HCT116 (cell line): Measurements from ENCODE around the gene ZHX3. TPM values are rescaled to one million over a fixed set of nuclear protein-coding genes. Genes with fewer than 3 reads are reported as not detected.

Experiments
- ATAC-seq: fragments of 200-7000 bp; cut with Tn5 transposase; 2 replicates; pipeline ENCODE4 v1.9.1; 2020; ENCODE audit warnings: mild to moderate bottlenecking, moderate library complexity
- BruUV-seq: library from RNA; stranded (reverse); fragments of 400-500 nt; replicated peaks from 2 replicates; lab custom pipeline; 2021; lab: Mats Ljungman, UMichigan
- CTCF ChIA-PET: fragments of 300-600 bp; sonication (Branson Sonifier 250); formaldehyde crosslinking; loops from one replicate; lab custom pipeline; 2021; ENCODE audit warnings: antibody characterized with exemption; lab: Charles Lee
- POLR2A ChIA-PET: fragments of 300-600, 350-600 bp; sonication (Branson Sonifier 250); formaldehyde crosslinking; loops from one replicate; lab custom pipeline; 2021; ENCODE audit warnings: antibody characterized with exemption; lab: Charles Lee
- RAD21 ChIA-PET, 2 experiments: fragments of 300-600 bp; sonication (Branson Sonifier 250); formaldehyde crosslinking; loops; one replicate each; lab custom pipeline; 2023; ENCODE audit warnings: low total read pairs in 2 of 2; ENCODE audit not compliant: uncharacterized antibody in 2 of 2, unreplicated experiment in 2 of 2, low non-redundant PET in 1 of 2; lab: Charles Lee
- DNase-seq: peaks from one replicate; pipeline ENCODE4 v3.0.0-alpha.2; 2010; ENCODE audit warnings: low read depth, low spot score
- H2AFZ ChIP-seq: fragments of 200-600 bp; shearing (Covaris generic), sonication (generic); 2 replicates; pipeline ENCODE4 v1.6.1; 2017; ENCODE audit warnings: low read depth, mixed run types, mixed read lengths, antibody characterized with exemption, low read length; ENCODE audit not compliant: poor library complexity, severe bottlenecking
- H3K27ac ChIP-seq: 2 replicates; pipeline ENCODE4 v1.5.1; 2012; ENCODE audit warnings: low read depth, low read length
- H3K27me3 ChIP-seq: fragments of 200-600 bp; sonication (generic); 2 replicates; pipeline ENCODE4 v1.6.1; 2016; ENCODE audit warnings: mixed run types, low read length, mixed read lengths; ENCODE audit not compliant: insufficient read depth
- H3K36me3 ChIP-seq, 2 experiments: fragments of 200-500 bp in 1 of 2; fragments of 200-600 bp in 1 of 2; sonication (Bioruptor generic) in 1 of 2; sonication (generic) in 1 of 2; 2 replicates each; pipeline versions ENCODE4 v1.5.1 to v1.6.1; 2014 to 2016; ENCODE audit warnings: low read length in 2 of 2, inconsistent platforms in 1 of 2, mixed read lengths in 1 of 2, mixed run types in 1 of 2; ENCODE audit not compliant: insufficient read depth in 2 of 2, control insufficient read depth in 1 of 2
- H3K4me1 ChIP-seq, 2 experiments: fragments of 200-600 bp in 1 of 2; sonication (generic) in 1 of 2; 2 replicates each; pipeline versions ENCODE4 v1.5.1 to v1.6.1; 2012 to 2017; ENCODE audit warnings: low read length in 2 of 2, inconsistent platforms in 1 of 2, mild to moderate bottlenecking in 1 of 2, mixed read lengths in 1 of 2, mixed run types in 1 of 2, moderate library complexity in 1 of 2; ENCODE audit not compliant: insufficient read depth in 2 of 2, control insufficient read depth in 1 of 2
- H3K4me2 ChIP-seq: fragments of 200-600 bp; sonication (generic); 2 replicates; pipeline ENCODE4 v1.6.1; 2017; ENCODE audit warnings: mixed run types, low read length, mixed read lengths
- H3K4me3 ChIP-seq, 2 experiments: fragments of 200-600 bp in 1 of 2; sonication (generic) in 1 of 2; replicated peaks in 1 of 2; 2 replicates each; pipeline ENCODE4 v1.5.1; 2011 to 2016; ENCODE audit warnings: low read length in 2 of 2, control low read depth in 1 of 2, low read depth in 1 of 2, mild to moderate bottlenecking in 1 of 2, mixed read lengths in 1 of 2, mixed run types in 1 of 2
- H3K79me2 ChIP-seq: fragments of 200-600 bp; sonication (generic); 2 replicates; pipeline ENCODE4 v1.6.1; 2017; ENCODE audit warnings: mild to moderate bottlenecking, mixed run types, low read length, moderate library complexity, mixed read lengths; ENCODE audit not compliant: insufficient read depth
- H3K9ac ChIP-seq: fragments of 200-600 bp; sonication (generic); 2 replicates; pipeline ENCODE4 v1.6.1; 2016; ENCODE audit warnings: low read length, mixed read lengths
- H3K9me2 ChIP-seq: fragments of 200-600 bp; sonication (generic), shearing (Covaris generic); 2 replicates; pipeline ENCODE4 v1.6.1; 2017; ENCODE audit warnings: mixed run types, mild to moderate bottlenecking, moderate library complexity; ENCODE audit not compliant: insufficient read depth
- H3K9me3 ChIP-seq, 2 experiments: fragments of 200-500 bp in 1 of 2; fragments of 200-600 bp in 1 of 2; sonication (Bioruptor generic) in 1 of 2; sonication (generic) in 1 of 2; 2 replicates each; pipeline ENCODE4 v1.6.1; 2014 to 2017; ENCODE audit warnings: low read length in 2 of 2, mixed read lengths in 2 of 2, inconsistent platforms in 1 of 2, low read depth in 1 of 2, mild to moderate bottlenecking in 1 of 2, mixed run types in 1 of 2, moderate library complexity in 1 of 2; ENCODE audit not compliant: control insufficient read depth in 1 of 2, insufficient read depth in 1 of 2
- H4K20me1 ChIP-seq: fragments of 200-600 bp; sonication (generic), shearing (Covaris generic); 2 replicates; pipeline ENCODE4 v1.6.1; 2017; ENCODE audit warnings: mixed run types, mild to moderate bottlenecking, moderate library complexity; ENCODE audit not compliant: insufficient read depth
- ELF1 ChIP-seq: IDR thresholded peaks from 2 replicates; pipeline ENCODE4 v1.6.1; 2012; ENCODE audit warnings: low read depth, borderline replicate concordance
- EZH2 ChIP-seq: fragments of 200-600 bp; sonication (generic); IDR thresholded peaks from 2 replicates; pipeline ENCODE4 v1.6.1; 2017; ENCODE audit warnings: antibody characterized with exemption, mixed run types
- EZH2phosphoT487 ChIP-seq: fragments of 200-600 bp; IDR thresholded peaks from 2 replicates; pipeline ENCODE4 v1.6.1; 2018; ENCODE audit warnings: antibody characterized with exemption, borderline replicate concordance
- FOSL1 ChIP-seq: IDR thresholded peaks from 2 replicates; pipeline ENCODE4 v1.6.1; 2012; ENCODE audit warnings: low read depth
- POLR2A ChIP-seq: IDR thresholded peaks from 2 replicates; pipeline ENCODE4 v1.7.0; 2011; ENCODE audit warnings: borderline replicate concordance; ENCODE audit not compliant: insufficient read depth, insufficient read length; ENCODE audit errors: extremely low read depth
- REST ChIP-seq: IDR thresholded peaks from 2 replicates; pipeline ENCODE4 v1.6.1; 2012; ENCODE audit warnings: low read depth
- SIN3A ChIP-seq: IDR thresholded peaks from 2 replicates; pipeline ENCODE4 v1.6.1; 2012; ENCODE audit warnings: low read depth
- SP1 ChIP-seq: IDR thresholded peaks from 2 replicates; pipeline ENCODE4 v1.6.1; 2012; ENCODE audit warnings: low read depth
- SRF ChIP-seq: IDR thresholded peaks from 2 replicates; pipeline ENCODE4 v1.6.1; 2012; ENCODE audit warnings: low read depth
- TCF7L2 ChIP-seq: IDR thresholded peaks from 2 replicates; pipeline ENCODE4 v1.7.0; 2011; ENCODE audit warnings: borderline replicate concordance, inconsistent platforms; ENCODE audit not compliant: insufficient read depth, insufficient read length; ENCODE audit errors: extremely low read depth
- YY1 ChIP-seq: IDR thresholded peaks from 2 replicates; pipeline ENCODE4 v1.6.1; 2011; ENCODE audit warnings: low read length, low read depth, moderate library complexity, mild to moderate bottlenecking; ENCODE audit not compliant: insufficient replicate concordance; ENCODE audit errors: extremely low read depth
- intact Hi-C: fragments of 100-400 bp; cut with micrococcal nuclease; formaldehyde crosslinking; loops from 2 replicates; pipeline ENCODE4 v1.10.0; 2022
- total RNA-seq: library from RNA; stranded (reverse); gene quantifications from one replicate; pipeline ENCODE4 v1.2.1, GENCODE V29; 2021; ENCODE audit not compliant: unreplicated experiment
- TF ChIP-seq, protein P1 (sequence below), 3 experiments: fragments of 200-600 bp in 1 of 3; sonication (generic) in 1 of 3; IDR thresholded peaks in 2 of 3; conservative IDR thresholded peaks in 1 of 3; 2 replicates each; pipeline ENCODE4 v1.5.1; 2012 to 2017; ENCODE audit warnings: low read depth in 2 of 3, low read length in 2 of 3, antibody characterized with exemption in 1 of 3, borderline replicate concordance in 1 of 3, control low read depth in 1 of 3, mild to moderate bottlenecking in 1 of 3, mixed read lengths in 1 of 3, mixed run types in 1 of 3, moderate library complexity in 1 of 3; ENCODE audit not compliant: insufficient read depth in 1 of 3
- TF ChIP-seq, protein P2 (sequence below): IDR thresholded peaks from 2 replicates; pipeline ENCODE4 v1.6.1; 2012

The ZHX3 gene
- total RNA-seq, 1 experiment from 2014 or later: 13.3 TPM

DNA sequence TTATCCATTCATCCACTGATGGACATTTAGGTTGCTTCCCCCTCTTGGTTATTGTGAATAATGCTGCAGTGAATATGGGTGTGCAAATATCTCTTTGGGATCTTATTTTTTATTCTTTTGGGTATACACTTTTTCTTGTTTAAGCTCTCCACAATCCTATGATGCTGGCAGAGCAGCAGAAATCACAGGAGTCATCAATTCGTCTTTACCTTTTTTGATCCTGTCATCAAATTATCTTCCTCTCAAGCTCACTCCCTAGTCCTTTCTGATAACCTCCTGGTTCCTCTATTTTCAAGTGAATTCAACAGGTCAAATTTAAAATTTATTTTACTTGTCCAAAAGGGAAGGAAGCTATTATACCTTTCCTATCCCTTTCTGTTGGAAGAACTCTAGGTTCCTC is 91.1 kb downstream of the ZHX3 start:
- Histone ChIP-seq H3K4me2 (no peak overlapping the region), H3K27ac (no peak overlapping the region), H3K9me2 (no peaks in the 10 kb centered on the region), H3K9ac (no peak overlapping the region), H3K4me1 (no peaks in the 10 kb centered on the region), H3K79me2 (no peaks in the 10 kb centered on the region), H2AFZ (no peak overlapping the region), H3K36me3 (no peaks in the 10 kb centered on the region), H3K9me3 (no peaks in the 10 kb centered on the region), H3K27me3 (no peaks in the 10 kb centered on the region), H4K20me1 (no peaks in the 10 kb centered on the region), H3K4me3 (no peak overlapping the region)
- TF ChIP-seq ELF1: no peak
- no peak for TF ChIP-seq FOSL1
- no peak for TF ChIP-seq SRF
- TF ChIP-seq, protein P1, sequence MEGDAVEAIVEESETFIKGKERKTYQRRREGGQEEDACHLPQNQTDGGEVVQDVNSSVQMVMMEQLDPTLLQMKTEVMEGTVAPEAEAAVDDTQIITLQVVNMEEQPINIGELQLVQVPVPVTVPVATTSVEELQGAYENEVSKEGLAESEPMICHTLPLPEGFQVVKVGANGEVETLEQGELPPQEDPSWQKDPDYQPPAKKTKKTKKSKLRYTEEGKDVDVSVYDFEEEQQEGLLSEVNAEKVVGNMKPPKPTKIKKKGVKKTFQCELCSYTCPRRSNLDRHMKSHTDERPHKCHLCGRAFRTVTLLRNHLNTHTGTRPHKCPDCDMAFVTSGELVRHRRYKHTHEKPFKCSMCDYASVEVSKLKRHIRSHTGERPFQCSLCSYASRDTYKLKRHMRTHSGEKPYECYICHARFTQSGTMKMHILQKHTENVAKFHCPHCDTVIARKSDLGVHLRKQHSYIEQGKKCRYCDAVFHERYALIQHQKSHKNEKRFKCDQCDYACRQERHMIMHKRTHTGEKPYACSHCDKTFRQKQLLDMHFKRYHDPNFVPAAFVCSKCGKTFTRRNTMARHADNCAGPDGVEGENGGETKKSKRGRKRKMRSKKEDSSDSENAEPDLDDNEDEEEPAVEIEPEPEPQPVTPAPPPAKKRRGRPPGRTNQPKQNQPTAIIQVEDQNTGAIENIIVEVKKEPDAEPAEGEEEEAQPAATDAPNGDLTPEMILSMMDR (IDR thresholded peaks at IDR 0.05 in 2 of 3, conservative IDR thresholded peaks at IDR 0.05 in 1 of 3; ENCODE audit: borderline replicate concordance in 1 of 3, insufficient read depth in 1 of 3, low read depth in 2 of 3, low read length in 2 of 3): no peak
- TF ChIP-seq, protein P2, sequence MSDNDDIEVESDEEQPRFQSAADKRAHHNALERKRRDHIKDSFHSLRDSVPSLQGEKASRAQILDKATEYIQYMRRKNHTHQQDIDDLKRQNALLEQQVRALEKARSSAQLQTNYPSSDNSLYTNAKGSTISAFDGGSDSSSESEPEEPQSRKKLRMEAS: no peak
- TF ChIP-seq POLR2A: no peak
- TF ChIP-seq EZH2phosphoT487: no peak
- no peak for TF ChIP-seq SIN3A
- no peak for TF ChIP-seq YY1
- no peak for TF ChIP-seq EZH2
- TF ChIP-seq SP1: no peak
- TF ChIP-seq REST: no peak
- TF ChIP-seq TCF7L2: no peak
- ChIA-PET POLR2A (no interaction called here), CTCF (no interaction called here), RAD21 (no interaction called here)
- no TSS peak for BruUV-seq
- DNase-seq (no peak), ATAC-seq (no peak)
- intact Hi-C loops: no loop called here
